Breast epithelium (tissue), 4 donors: ENCODE measurements around the gene KRTAP9-9. TPM values are rescaled to one million over a fixed set of nuclear protein-coding genes. Genes with fewer than 3 reads are reported as not detected.
"Not testable (repeated sequence)": the region's sequence is repeated elsewhere in the genome, so short reads cannot be mapped to it uniquely, and the experiment has no call there.

ENCODE experiments used
- DNase-seq, 2 donors: peaks; one replicate each; pipeline ENCODE4 v3.0.0-alpha.2; 2019; ENCODE audit warnings: low spot score in 2 of 2
- H3K27ac ChIP-seq, 2 donors: fragments of 200-600 bp; sonication (generic) in 1 of 2; one replicate each; pipeline ENCODE4 v1.5.1; 2016 to 2019; ENCODE audit warnings: mild to moderate bottlenecking in 1 of 2
- H3K27me3 ChIP-seq, 2 donors: fragments of 200-600 bp; sonication (generic) in 1 of 2; one replicate each; pipeline versions ENCODE4 v1.5.1 to v1.6.0; 2017 to 2019; ENCODE audit warnings: control low read depth in 1 of 2, mild to moderate bottlenecking in 1 of 2
- H3K36me3 ChIP-seq: fragments of 200-600 bp; one replicate; pipeline ENCODE4 v1.5.1; 2019
- H3K4me1 ChIP-seq, 2 donors: fragments of 200-600 bp; sonication (generic); one replicate each; pipeline ENCODE4 v1.5.1; 2016 to 2019; ENCODE audit warnings: control low read depth in 1 of 2
- H3K4me3 ChIP-seq, 3 donors: fragments of 200-600 bp; sonication (generic); 1 replicate in 2 of 3; 2 replicates in 1 of 3; pipeline ENCODE4 v1.5.1; 2016 to 2019; ENCODE audit warnings: mild to moderate bottlenecking in 3 of 3, moderate library complexity in 2 of 3
- H3K9me3 ChIP-seq, 2 donors: fragments of 200-600 bp; sonication (generic) in 1 of 2; one replicate each; pipeline ENCODE4 v1.5.1; 2016 to 2019; ENCODE audit warnings: control low read depth in 1 of 2
- POLR2A ChIP-seq: fragments of 450-650 bp; IDR thresholded peaks from one replicate; pipeline ENCODE4 v1.6.1; 2016; ENCODE audit warnings: antibody characterized with exemption, mild to moderate bottlenecking, moderate library complexity
- POLR2AphosphoS5 ChIP-seq, 3 donors: sonication (generic); formaldehyde crosslinking; IDR thresholded peaks; one replicate each; pipeline ENCODE4 v1.6.1; 2017; ENCODE audit warnings: antibody characterized with exemption in 3 of 3
- intact Hi-C: fragments of 100-400 bp; cut with DNase I; formaldehyde crosslinking; loops from one replicate; pipeline ENCODE4 v1.15.1; 2023; ENCODE audit warnings: low total_unique reads
- total RNA-seq, 3 donors: library from RNA; depleted of rRNA; stranded (reverse); fragments of >200 nt; gene quantifications; one replicate each; pipeline ENCODE4 v1.1.0, GENCODE V29; 2016
- TF ChIP-seq, protein P1 (sequence below), 3 donors: fragments of 450-650 bp; IDR thresholded peaks; one replicate each; pipeline ENCODE4 v1.5.1; 2016 to 2017; ENCODE audit warnings: antibody characterized with exemption in 3 of 3, mild to moderate bottlenecking in 3 of 3, moderate library complexity in 3 of 3

Gene KRTAP9-9
- total RNA-seq, 3 donors from 2014 or later: not detected

DNA sequence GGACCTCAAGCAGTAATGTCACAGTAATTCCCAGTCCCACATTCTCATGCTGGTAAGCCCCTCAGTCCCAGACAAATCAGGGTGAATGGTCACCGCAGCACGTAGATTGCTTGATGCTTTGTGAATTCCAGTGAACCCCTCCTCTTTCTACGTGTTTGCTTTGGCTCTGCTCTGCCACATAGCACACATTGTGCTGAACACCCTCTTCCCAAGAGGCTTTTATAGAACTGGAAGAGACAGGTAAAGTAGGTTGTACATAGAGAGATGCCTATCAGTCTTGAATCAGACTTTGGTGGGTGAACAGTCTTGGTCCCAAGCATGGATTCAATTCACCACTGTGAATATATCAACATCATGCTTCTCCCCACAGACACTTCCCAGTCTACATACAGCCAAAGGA, 9.4 kb downstream of the KRTAP9-9 start:
- Histone ChIP-seq H3K36me3 (no peaks in the 10 kb centered on the region), H3K4me3 (no peak overlapping the region), H3K9me3 (no peaks in the 10 kb centered on the region), H3K27ac (no peak overlapping the region), H3K4me1 (no peaks in the 10 kb centered on the region), H3K27me3 (no peaks in the 10 kb centered on the region)
- no peak for DNase-seq
- intact Hi-C loops: no loop called here
- TF ChIP-seq, protein P1, sequence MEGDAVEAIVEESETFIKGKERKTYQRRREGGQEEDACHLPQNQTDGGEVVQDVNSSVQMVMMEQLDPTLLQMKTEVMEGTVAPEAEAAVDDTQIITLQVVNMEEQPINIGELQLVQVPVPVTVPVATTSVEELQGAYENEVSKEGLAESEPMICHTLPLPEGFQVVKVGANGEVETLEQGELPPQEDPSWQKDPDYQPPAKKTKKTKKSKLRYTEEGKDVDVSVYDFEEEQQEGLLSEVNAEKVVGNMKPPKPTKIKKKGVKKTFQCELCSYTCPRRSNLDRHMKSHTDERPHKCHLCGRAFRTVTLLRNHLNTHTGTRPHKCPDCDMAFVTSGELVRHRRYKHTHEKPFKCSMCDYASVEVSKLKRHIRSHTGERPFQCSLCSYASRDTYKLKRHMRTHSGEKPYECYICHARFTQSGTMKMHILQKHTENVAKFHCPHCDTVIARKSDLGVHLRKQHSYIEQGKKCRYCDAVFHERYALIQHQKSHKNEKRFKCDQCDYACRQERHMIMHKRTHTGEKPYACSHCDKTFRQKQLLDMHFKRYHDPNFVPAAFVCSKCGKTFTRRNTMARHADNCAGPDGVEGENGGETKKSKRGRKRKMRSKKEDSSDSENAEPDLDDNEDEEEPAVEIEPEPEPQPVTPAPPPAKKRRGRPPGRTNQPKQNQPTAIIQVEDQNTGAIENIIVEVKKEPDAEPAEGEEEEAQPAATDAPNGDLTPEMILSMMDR (IDR thresholded peaks at IDR 0.05): no peak
- TF ChIP-seq POLR2A (no peak), POLR2AphosphoS5 (IDR thresholded peaks at IDR 0.05) (no peak)

DNA sequence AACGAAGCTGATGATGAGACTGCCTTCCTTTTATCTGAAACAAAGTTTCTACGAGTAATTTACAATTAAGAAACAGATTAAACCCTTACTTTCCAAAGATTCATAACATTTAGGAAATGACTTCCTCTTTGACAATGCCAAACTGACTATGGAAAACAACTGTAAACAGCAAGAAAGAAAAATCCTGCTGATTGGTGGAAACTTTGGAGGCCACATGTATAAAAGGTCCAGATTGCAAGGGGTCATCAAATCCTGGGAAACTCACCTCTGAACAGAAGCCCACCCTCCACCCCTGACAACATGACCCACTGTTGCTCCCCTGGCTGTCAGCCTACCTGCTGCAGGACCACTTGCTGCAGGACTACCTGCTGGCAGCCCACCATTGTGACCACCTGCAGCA, 9.9 kb downstream of the KRTAP9-9 start, which contains the start of gene KRTAP9-6:
TSS of gene KRTAP9-6 (plus strand) at position 301 of the 400 bp plus-strand sequence. CDS start at position 301, 0 bp downstream.
- no peak for DNase-seq
- Histone ChIP-seq H3K27me3 (no peaks in the 10 kb centered on the region), H3K27ac (no peak within 1 kb of the TSS), H3K9me3 (no peaks in the 10 kb centered on the region), H3K4me1 (no peaks in the 10 kb centered on the region), H3K4me3 (no peak within 1 kb of the TSS), H3K36me3 (no peaks in the 10 kb centered on the region)
- TF ChIP-seq POLR2AphosphoS5 (IDR thresholded peaks at IDR 0.05): no peak
- TF ChIP-seq POLR2A: no peak
- TF ChIP-seq, protein P1 (IDR thresholded peaks at IDR 0.05): no peak
- intact Hi-C loops: no loop called here

DNA sequence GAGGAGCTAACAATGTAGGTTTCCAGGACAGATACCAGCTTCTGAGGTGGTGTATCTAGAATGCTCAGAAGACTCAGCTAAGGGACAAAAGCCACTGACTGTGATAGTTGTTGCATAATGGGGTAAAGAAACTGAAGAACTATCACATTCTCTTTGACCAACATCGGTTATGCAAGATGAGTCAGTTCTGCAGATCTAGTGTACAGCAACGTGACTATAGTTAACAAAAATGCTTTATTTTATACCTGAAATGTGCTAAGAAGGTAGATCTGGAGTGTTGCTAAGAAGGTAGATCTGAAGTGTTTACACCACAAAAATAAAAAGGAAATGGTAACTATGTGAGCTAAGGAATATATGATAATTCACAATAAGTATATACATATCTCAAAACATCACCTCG, 12.5 kb downstream of the KRTAP9-9 start:
- intact Hi-C loops: no loop called here
- TF ChIP-seq POLR2AphosphoS5 (IDR thresholded peaks at IDR 0.05) (no peak), POLR2A (no peak)
- TF ChIP-seq, protein P1 (IDR thresholded peaks at IDR 0.05): no peak
- H3K4me3 ChIP-seq: no peak overlapping the region
- H3K27ac ChIP-seq: no peak overlapping the region
- no peaks in the 10 kb centered on the region for H3K36me3 ChIP-seq
- H3K9me3 ChIP-seq: no peaks in the 10 kb centered on the region
- no peaks in the 10 kb centered on the region for H3K27me3 ChIP-seq
- no peak for DNase-seq
- H3K4me1 ChIP-seq: no peaks in the 10 kb centered on the region

DNA sequence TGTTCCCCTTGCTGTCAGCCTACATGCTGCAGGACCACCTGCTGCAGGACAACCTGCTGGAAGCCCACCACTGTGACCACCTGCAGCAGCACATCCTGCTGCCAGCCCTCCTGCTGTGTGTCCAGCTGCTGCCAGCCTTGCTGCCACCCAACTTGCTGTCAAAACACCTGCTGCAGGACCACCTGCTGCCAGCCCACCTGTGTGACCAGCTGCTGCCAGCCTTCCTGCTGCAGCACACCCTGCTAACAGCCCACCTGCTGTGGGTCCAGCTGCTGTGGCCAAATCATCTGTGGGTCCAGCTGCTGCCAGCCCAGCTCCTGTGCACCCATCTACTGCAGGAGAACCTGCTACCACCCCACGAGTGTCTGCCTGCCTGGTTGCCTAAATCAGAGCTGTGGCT, 16.1 kb downstream of the KRTAP9-9 start:
- DNase-seq, H3K36me3 ChIP-seq, intact Hi-C loops, H3K27me3 ChIP-seq, H3K9me3 ChIP-seq, H3K4me3 ChIP-seq, H3K27ac ChIP-seq, H3K4me1 ChIP-seq: not testable (repeated sequence)

DNA sequence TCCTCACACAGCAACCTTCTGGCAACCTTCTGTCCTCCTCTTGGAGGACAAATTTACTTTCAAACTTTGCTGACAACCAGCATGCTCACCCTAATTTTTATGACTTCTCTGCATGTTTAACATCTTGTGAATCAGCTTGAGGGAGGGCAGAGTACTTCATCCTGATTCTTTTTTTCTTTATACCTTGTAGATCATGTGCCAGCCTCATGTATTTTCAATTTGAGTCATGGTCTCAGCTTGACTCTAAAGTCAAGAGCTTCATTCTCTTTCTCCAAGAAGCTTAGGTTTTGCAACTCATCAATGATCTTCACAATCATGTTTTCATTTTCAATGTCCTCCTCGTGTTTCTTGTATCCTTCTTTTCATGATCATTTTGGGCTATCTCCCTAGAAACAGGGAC, 16.7 kb downstream of the KRTAP9-9 start:
- Histone ChIP-seq H3K27ac (no peak overlapping the region), H3K4me1 (no peaks in the 10 kb centered on the region), H3K9me3 (no peaks in the 10 kb centered on the region), H3K27me3 (no peaks in the 10 kb centered on the region), H3K36me3 (no peaks in the 10 kb centered on the region), H3K4me3 (no peak overlapping the region)
- TF ChIP-seq, protein P1 (IDR thresholded peaks at IDR 0.05): no peak
- TF ChIP-seq POLR2AphosphoS5 (IDR thresholded peaks at IDR 0.05) (no peak), POLR2A (no peak)
- no peak for DNase-seq
- intact Hi-C loops: no loop called here

DNA sequence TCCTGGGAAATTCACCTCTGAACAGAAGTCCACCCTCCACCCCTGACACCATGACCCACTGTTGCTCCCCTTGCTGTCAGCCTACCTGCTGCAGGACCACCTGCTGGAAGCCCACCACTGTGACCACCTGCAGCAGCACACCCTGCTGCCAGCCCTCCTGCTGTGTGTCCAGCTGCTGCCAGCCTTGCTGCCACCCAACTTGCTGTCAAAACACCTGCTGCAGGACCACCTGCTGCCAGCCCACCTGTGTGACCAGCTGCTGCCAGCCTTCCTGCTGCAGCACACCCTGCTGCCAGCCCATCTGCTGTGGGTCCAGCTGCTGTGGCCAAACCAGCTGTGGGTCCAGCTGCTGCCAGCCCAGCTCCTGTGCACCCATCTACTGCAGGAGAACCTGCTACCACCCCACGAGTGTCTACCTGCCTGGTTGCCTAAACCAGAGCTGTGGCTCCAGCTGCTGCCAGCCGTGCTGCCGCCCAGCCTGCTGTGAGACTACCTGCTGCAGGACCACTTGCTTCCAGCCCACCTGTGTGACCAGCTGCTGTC, 20.5 kb downstream of the KRTAP9-9 start, which contains the start of gene KRTAP9-7:
TSS of gene KRTAP9-7 (plus strand) at position 51 of the 543 bp plus-strand sequence. CDS start at position 51, 0 bp downstream.
- H3K27me3 ChIP-seq, H3K4me1 ChIP-seq, intact Hi-C loops, H3K4me3 ChIP-seq, H3K9me3 ChIP-seq, H3K36me3 ChIP-seq, H3K27ac ChIP-seq, DNase-seq: not testable (repeated sequence)
